ENCODE data around the gene CSF3R. TPM values are rescaled to one million over a fixed set of nuclear protein-coding genes. Genes with fewer than 3 reads are reported as not detected.

The CSF3R gene
- total RNA-seq, 1 donor from 2014 or later, result 0.16 TPM

DNA sequence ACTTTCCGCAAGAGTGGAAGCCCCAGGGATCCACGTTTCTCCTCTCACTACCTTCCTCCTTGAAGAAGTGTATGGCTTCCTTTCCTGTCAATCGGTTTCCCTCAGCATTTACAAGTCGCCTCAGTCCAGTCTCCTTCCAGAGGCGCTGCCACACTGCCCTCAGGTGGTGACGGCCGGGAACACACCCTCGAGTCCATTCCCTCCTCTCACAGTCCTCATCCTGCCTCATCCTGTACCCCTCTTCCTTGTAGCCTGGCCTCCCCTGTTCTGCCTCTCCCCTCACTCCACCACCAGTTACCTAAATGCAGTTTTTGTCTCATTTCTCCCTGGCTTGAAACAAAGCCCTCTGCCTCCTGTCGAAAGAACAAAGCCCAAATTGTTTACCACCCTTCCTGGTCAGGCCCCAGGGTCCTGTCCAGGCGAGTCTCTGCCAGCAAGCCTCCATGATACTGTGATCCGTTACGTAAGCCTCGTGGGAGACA lies 61.8 kb downstream of the CSF3R start:
- Mint-ChIP-seq H3K4me1 (peaks cover 12% of the 10 kb centered on the region), H3K9me3 (no peaks in the 10 kb centered on the region), H3K4me3 (peak overlapping the region; percentile 26), H3K27ac (peak overlapping the region; percentile 64), H3K27me3 (no peaks in the 10 kb centered on the region), H3K36me3 (ENCODE audit: low read depth) (no peaks in the 10 kb centered on the region)
- intact Hi-C loops (cut with micrococcal nuclease), result loop anchor here (1.0 to 5.0 kb wide), 6 partner anchors 35 to 324 kb away; partner anchors contain the start of genes SH3D21 and TRAPPC3
- peak; percentile 98 for DNase-seq

DNA sequence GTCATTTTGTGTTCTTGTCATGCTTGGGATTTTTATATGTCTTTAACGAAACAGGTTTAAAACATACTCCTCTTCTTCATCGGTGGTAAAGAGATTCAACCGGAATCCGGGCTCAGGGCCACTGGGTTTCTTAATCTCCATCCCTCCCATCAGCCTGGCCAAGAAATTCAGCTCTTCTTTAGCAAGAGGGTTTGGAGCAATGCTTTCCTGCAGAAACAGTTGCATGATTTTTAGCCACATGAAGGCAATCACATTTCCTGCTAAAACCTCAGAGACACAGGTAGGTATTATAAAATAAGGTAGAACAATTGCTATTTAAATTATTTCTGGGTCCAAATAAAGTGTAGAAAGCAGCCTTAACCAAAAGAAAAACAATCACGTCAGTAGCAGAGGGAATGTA lies 62.3 kb downstream of the CSF3R start:
- no peaks in the 10 kb centered on the region for H3K36me3 Mint-ChIP-seq (ENCODE audit: low read depth)
- peak overlapping the region; percentile 64 for H3K27ac Mint-ChIP-seq
- peak overlapping the region; percentile 26 for H3K4me3 Mint-ChIP-seq
- peaks cover 10% of the 10 kb centered on the region for H3K4me1 Mint-ChIP-seq
- intact Hi-C loops (cut with micrococcal nuclease), result loop anchor here (1.0 to 5.0 kb wide), 5 partner anchors 34 to 323 kb away; partner anchors contain the start of genes SH3D21 and TRAPPC3
- DNase-seq, result no peak
- no peaks in the 10 kb centered on the region for H3K27me3 Mint-ChIP-seq
- H3K9me3 Mint-ChIP-seq, result no peaks in the 10 kb centered on the region

- intact Hi-C loops (cut with micrococcal nuclease), result no loop called here
- peaks cover 10% of the 10 kb centered on the region for H3K4me1 Mint-ChIP-seq
- no peak overlapping the region for H3K27ac Mint-ChIP-seq
- H3K27me3 Mint-ChIP-seq, result no peaks in the 10 kb centered on the region
- H3K4me3 Mint-ChIP-seq, result no peak overlapping the region
- no peak for DNase-seq
- no peaks in the 10 kb centered on the region for H3K9me3 Mint-ChIP-seq
- H3K36me3 Mint-ChIP-seq (ENCODE audit: low read depth), result no peaks in the 10 kb centered on the region
These were observed 63.1 kb downstream of the CSF3R start for GRCh38 chr1:36419569-36419968.

GRCh38 chr1:36419140-36419539 lies 63.6 kb downstream of the CSF3R start:
- Mint-ChIP-seq H3K27ac (no peak overlapping the region), H3K9me3 (no peaks in the 10 kb centered on the region), H3K4me3 (no peak overlapping the region), H3K36me3 (ENCODE audit: low read depth) (no peaks in the 10 kb centered on the region), H3K27me3 (no peaks in the 10 kb centered on the region), H3K4me1 (peaks cover 10% of the 10 kb centered on the region)
- no peak for DNase-seq
- intact Hi-C loops (cut with micrococcal nuclease), result no loop called here

- Mint-ChIP-seq H3K36me3 (ENCODE audit: low read depth) (no peaks in the 10 kb centered on the region), H3K27me3 (no peaks in the 10 kb centered on the region), H3K9me3 (no peaks in the 10 kb centered on the region), H3K4me1 (peaks cover 10% of the 10 kb centered on the region), H3K4me3 (no peak overlapping the region), H3K27ac (no peak overlapping the region)
- intact Hi-C loops (cut with micrococcal nuclease), result no loop called here
- DNase-seq, result no peak
These were observed 64.8 kb downstream of the CSF3R start for GRCh38 chr1:36417931-36418330.

Other genes with a start within 250 kb of the CSF3R start
- 17.0 and 19.4 TPM in 2 replicates for gene SH3D21, start 176.5 kb downstream of the CSF3R start, total RNA-seq
- 7.5 and 9.0 TPM in 2 replicates for gene EVA1B, start 159.3 kb downstream of the CSF3R start, total RNA-seq
- gene STK40, start 97.0 kb downstream of the CSF3R start, total RNA-seq, result 40.6 and 51.3 TPM in 2 replicates
- gene LSM10, start 85.0 kb downstream of the CSF3R start, total RNA-seq, result 58.6 and 61.6 TPM in 2 replicates
- 0.82 and 0.92 TPM in 2 replicates for gene OSCP1, start 32.5 kb downstream of the CSF3R start, total RNA-seq
- gene MRPS15, start 18.5 kb downstream of the CSF3R start, total RNA-seq, result 117 and 126 TPM in 2 replicates

Data from activated CD4-positive, alpha-beta T cell treated with anti-CD3 and anti-CD28 coated beads, Interleukin-2, amount 10 ng/mL, durations not matched to agents 24 days and 14 days (primary cell).